Stimulated activated naive CD8-positive, alpha-beta T cell treated with anti-CD3 and anti-CD28 coated beads, Interleukin-15, Interleukin-2, amounts not matched to agents 100 ng/mL and 50 ng/mL, for 24 hours (primary cell): ENCODE data around the gene SFXN4.
"Not testable (repeated sequence)": the region's sequence is repeated elsewhere in the genome, so short reads cannot be mapped to it uniquely, and the experiment has no call there.

Source experiments
- H3K27ac Mint-ChIP-seq: one replicate; pipeline ENCODE4 v1.8.0; 2021; ENCODE audit warnings: mild to moderate bottlenecking, mixed read lengths
- H3K27me3 Mint-ChIP-seq: one replicate; pipeline ENCODE4 v1.8.0; 2021; ENCODE audit warnings: mixed read lengths
- H3K36me3 Mint-ChIP-seq: one replicate; pipeline ENCODE4 v1.8.0; 2021; ENCODE audit warnings: low read depth, mixed read lengths
- H3K4me1 Mint-ChIP-seq: one replicate; pipeline ENCODE4 v1.8.0; 2021; ENCODE audit warnings: low read depth, mixed read lengths
- H3K4me3 Mint-ChIP-seq: one replicate; pipeline ENCODE4 v1.8.0; 2021; ENCODE audit warnings: mild to moderate bottlenecking, mixed read lengths
- H3K9me3 Mint-ChIP-seq: one replicate; pipeline ENCODE4 v1.8.0; 2021; ENCODE audit warnings: mixed read lengths

Gene SFXN4

DNA sequence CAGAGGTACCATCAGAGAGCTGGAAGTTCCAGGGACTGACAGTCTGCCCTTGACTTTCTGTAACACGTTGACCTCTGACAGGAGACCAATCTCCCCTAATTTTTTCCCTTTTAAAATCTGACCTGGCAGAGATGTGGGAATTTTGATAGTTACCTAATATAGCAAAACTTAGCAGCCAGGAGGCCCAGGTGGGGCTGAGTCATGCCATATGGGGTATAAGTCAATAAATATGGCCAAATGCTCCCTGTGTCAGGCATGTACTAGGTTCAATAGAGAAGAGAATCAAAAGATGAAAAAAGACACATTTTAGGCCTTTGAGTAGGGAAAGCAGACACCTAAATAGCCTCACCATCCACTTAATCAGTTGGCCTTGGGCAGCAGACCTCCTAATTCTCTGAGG is 35.7 kb upstream of the SFXN4 start:
- Mint-ChIP-seq H3K4me1 (peaks cover 29% of the 10 kb centered on the region), H3K4me3 (no peak overlapping the region), H3K36me3 (no peaks in the 10 kb centered on the region), H3K27ac (no peak overlapping the region), H3K27me3 (peaks cover 4% of the 10 kb centered on the region), H3K9me3 (no peaks in the 10 kb centered on the region)

DNA sequence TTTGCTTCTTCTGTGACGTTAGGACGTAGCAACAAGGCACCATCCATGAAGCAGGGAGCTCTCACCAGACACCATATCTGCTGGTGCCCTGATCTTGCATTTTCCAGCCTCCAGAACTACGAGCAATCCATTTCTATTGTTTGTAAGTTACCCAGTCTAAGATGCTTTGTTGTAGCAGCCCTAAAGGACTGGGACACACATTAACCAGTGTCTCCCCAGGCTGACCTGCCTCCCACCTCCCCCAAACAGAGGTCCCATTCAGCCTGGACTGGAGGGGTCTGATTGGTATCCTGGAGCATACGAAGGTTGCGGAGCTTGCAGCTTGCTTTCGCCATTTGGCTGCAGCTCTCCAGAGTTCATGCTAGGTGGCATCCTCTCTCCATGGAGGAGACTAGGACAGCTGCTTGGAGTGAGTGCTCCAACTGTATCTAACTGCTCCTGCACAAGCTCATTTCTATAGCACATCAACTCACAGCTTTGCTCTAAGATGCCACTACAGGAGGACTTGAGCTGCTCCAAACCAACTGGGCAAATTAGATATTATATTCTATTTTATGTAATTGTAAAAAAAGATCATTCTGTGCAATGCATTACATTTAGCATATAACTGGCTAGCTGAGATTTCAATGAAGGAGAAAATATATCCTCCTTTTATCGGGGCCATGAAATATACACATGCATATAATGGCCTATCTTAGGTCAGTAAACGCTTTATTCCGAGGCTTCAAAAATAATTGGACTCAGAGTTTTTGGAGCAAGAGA is 33.9 kb upstream of the SFXN4 start:
- Mint-ChIP-seq H3K4me1 (peaks cover 24% of the 10 kb centered on the region), H3K4me3 (no peak overlapping the region), H3K27ac (no peak overlapping the region), H3K36me3 (no peaks in the 10 kb centered on the region), H3K27me3 (peaks cover 4% of the 10 kb centered on the region), H3K9me3 (no peaks in the 10 kb centered on the region)

DNA sequence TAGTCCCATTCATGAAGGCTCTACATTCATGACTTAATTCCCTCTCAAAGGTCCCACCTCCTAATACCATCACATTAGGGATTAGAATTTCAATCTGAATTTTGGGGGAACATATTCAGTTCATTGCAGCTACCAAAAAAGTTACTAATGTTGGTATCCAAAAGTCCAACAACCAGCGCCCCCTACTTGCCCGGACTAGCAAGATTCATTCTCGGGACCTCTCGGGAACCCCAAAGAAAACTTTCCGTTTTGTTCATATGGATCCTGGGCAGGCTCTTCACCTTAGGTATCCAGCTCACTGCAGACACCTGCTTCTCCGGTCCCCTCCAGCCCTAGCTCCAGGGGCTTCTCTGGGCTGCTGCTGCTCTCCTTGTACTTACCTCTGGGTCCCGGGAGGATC is 32.9 kb upstream of the SFXN4 start:
- Mint-ChIP-seq H3K27ac (peak overlapping the region; percentile 72), H3K9me3 (no peaks in the 10 kb centered on the region), H3K4me3 (no peak overlapping the region), H3K27me3 (peaks cover 4% of the 10 kb centered on the region), H3K4me1 (peaks cover 24% of the 10 kb centered on the region), H3K36me3 (no peaks in the 10 kb centered on the region)

GRCh38 chr10:119197921-119198320 is 32.4 kb upstream of the SFXN4 start:
- H3K27ac Mint-ChIP-seq, result peak overlapping the region; percentile 72
- peaks cover 4% of the 10 kb centered on the region for H3K27me3 Mint-ChIP-seq
- no peak overlapping the region for H3K4me3 Mint-ChIP-seq
- H3K9me3 Mint-ChIP-seq, result no peaks in the 10 kb centered on the region
- no peaks in the 10 kb centered on the region for H3K36me3 Mint-ChIP-seq
- peaks cover 24% of the 10 kb centered on the region for H3K4me1 Mint-ChIP-seq

GRCh38 chr10:119191881-119192280 is 26.4 kb upstream of the SFXN4 start:
- no peaks in the 10 kb centered on the region for H3K9me3 Mint-ChIP-seq
- no peak overlapping the region for H3K4me3 Mint-ChIP-seq
- H3K27ac Mint-ChIP-seq, result no peak overlapping the region
- H3K4me1 Mint-ChIP-seq, result peaks cover 27% of the 10 kb centered on the region
- no peaks in the 10 kb centered on the region for H3K27me3 Mint-ChIP-seq
- no peaks in the 10 kb centered on the region for H3K36me3 Mint-ChIP-seq

DNA sequence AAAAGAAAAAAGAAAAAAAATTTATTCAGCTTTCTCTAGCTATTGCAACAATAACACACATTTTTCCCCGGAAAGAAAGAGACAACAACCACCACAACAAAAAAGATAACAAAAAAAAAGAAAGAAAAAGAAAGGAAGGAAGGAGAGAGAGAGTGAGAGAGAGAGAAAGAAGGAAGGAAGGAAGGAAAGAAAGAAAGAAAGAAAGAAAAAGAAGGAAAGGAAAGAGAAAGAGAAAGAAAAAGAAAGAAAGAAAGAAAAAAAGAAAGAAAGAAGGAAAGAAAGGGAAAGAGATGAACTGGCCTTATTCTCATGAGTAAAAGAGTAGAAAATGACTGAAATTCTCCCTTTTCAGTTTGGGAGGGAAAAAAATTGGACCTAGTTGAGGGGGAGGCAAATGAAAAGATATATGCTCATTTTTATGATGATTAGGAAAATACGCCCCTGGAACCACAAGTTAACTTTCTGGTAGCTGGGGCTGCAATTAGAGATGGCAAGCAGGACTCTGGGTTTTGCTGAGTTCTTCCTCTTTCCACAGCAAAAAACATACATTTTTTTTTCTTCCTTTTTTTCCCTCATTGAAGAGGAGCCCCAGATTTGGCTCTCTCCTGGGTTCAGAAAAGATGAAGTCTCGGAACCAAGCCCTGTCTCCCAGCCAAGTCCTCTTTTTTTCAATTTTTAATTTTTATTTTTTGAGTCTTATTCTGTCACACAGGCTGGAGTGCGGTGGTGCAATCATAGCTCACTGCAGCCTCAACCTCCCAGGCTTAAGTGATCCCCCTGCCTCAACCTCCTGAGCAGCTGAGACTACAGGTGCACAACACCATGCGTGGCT is 25.7 kb upstream of the SFXN4 start:
- Mint-ChIP-seq H3K27me3 (no peaks in the 10 kb centered on the region), H3K27ac (peak overlapping the region; percentile 49), H3K36me3 (no peaks in the 10 kb centered on the region), H3K4me3 (no peak overlapping the region), H3K4me1 (peaks cover 27% of the 10 kb centered on the region), H3K9me3 (no peaks in the 10 kb centered on the region)

- Mint-ChIP-seq H3K4me1 (peaks cover 27% of the 10 kb centered on the region), H3K27me3 (no peaks in the 10 kb centered on the region), H3K27ac (no peak overlapping the region), H3K36me3 (no peaks in the 10 kb centered on the region), H3K4me3 (no peak overlapping the region), H3K9me3 (no peaks in the 10 kb centered on the region)
Observed at GRCh38 chr10:119190353-119190752, 24.8 kb upstream of the SFXN4 start.

DNA sequence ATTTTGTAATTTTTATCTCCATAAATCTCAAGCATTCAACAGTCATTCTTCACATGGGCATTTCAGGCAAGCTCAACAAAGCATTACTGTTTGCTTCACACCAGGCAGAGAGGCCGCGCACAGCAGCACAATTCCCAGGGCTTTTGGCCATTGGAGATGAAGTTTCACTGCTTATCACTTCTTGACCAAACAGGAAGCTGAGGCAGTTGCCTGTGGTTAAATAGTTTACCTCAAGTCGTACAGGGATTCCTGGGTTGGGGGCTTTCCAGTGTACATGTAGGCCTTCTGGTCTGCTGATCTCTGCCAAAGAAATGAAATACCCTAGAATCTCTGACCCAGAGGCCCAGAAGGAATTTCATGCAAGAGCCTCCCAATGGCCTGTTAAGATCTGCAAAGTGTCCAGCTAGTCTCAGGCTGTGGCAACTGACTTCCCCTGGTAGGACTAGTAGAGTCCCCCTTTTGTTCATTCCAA is 24.3 kb upstream of the SFXN4 start:
- H3K9me3 Mint-ChIP-seq, result no peaks in the 10 kb centered on the region
- no peaks in the 10 kb centered on the region for H3K27me3 Mint-ChIP-seq
- peak overlapping the region; percentile 7 for H3K4me3 Mint-ChIP-seq
- peak overlapping the region; percentile 45 for H3K27ac Mint-ChIP-seq
- H3K4me1 Mint-ChIP-seq, result peaks cover 27% of the 10 kb centered on the region
- no peaks in the 10 kb centered on the region for H3K36me3 Mint-ChIP-seq

DNA sequence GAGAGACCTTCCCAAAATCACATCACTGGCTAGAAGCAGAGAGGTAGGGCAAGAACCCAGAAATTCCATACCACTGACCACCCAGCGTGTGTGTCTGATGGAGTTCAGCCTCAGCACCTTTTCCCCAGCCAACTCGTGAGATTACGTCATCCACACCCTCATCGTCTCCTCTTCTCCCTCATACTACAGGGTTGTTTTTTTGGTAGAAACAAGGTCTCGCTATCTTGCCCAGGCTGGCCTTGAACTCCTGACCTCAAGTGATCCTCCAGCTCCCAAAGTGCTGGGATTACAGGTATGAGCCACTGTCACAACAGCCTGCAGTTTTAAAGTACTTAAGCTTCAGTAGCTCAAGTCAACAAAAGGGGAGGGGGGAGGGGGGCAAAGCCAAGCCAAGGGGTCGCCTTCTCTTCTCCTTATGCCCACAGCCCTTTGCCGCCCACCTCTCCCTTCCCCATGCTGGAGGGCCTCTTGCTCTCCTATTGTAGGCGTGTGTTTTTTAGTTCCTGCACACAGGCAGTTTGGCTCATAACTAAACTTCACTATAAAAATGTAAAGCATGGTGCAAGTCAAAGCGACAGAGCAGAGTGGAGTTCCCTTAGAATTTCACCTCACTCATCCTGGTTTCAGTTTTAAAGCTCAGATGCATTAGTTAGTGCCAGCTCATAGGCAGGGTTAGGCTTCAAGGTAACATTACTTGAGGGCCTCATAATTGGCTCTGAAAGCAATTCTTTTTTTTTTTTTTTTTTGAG is 18.3 kb upstream of the SFXN4 start:
- Mint-ChIP-seq H3K4me3 (no peak overlapping the region), H3K27me3 (no peaks in the 10 kb centered on the region), H3K27ac (no peak overlapping the region), H3K4me1 (peaks cover 16% of the 10 kb centered on the region), H3K9me3 (no peaks in the 10 kb centered on the region), H3K36me3 (no peaks in the 10 kb centered on the region)

- Mint-ChIP-seq H3K36me3 (peaks cover 19% of the 10 kb centered on the region), H3K4me1 (peaks cover 40% of the 10 kb centered on the region)
- not testable (repeated sequence) for H3K27me3 Mint-ChIP-seq, H3K9me3 Mint-ChIP-seq, H3K27ac Mint-ChIP-seq, H3K4me3 Mint-ChIP-seq
Observed at GRCh38 chr10:119180850-119181400, 15.4 kb upstream of the SFXN4 start.

GRCh38 chr10:119178372-119179119 is 13.0 kb upstream of the SFXN4 start, which contains the start of gene PRDX3:
PRDX3 (minus strand) TSS chr10:119178812; CDS start chr10:119178790, 22 bp downstream.
- H3K27me3 Mint-ChIP-seq, result no peaks in the 10 kb centered on the region
- H3K36me3 Mint-ChIP-seq, result peaks cover 35% of the 10 kb centered on the region
- peak within 1 kb of the TSS; percentile 100 for H3K4me3 Mint-ChIP-seq
- peaks cover 48% of the 10 kb centered on the region for H3K4me1 Mint-ChIP-seq
- H3K9me3 Mint-ChIP-seq, result no peaks in the 10 kb centered on the region
- peak within 1 kb of the TSS; percentile 99 for H3K27ac Mint-ChIP-seq

DNA sequence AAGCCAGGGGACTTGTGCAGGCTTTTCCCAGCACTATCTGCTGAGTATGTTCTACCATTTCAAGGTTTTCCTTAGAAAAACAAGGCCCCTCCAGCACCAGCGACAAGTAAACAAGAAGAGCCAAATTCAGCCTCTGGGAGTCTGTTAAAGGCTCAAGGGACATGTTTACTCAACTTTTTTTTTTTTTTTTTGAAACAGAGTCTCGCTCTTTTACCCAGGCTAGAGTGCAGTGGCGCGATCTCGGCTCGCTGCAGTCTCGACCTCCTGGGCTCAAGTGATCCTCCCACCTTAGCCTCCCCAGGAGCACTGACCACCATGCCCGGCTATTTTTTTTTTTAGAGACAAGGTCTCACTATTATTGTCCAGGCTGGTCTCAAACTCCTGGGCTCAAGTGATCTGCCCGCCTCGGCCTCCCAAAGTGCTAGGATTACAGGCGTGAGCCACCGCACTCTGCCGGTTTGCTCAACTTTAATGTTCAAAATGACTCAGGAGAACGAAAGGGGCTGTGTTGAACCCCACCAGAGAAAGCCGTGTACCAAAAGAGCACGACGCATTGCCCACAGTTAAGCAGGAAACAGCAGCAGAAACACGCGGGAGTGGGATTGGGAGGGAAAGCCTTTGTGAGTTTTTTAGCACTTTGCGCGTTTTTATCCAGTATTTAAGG is 12.3 kb upstream of the SFXN4 start:
- H3K4me1 Mint-ChIP-seq, result peaks cover 48% of the 10 kb centered on the region
- H3K27ac Mint-ChIP-seq, result peak overlapping the region; percentile 99
- no peaks in the 10 kb centered on the region for H3K27me3 Mint-ChIP-seq
- H3K36me3 Mint-ChIP-seq, result peaks cover 36% of the 10 kb centered on the region
- peak overlapping the region; percentile 100 for H3K4me3 Mint-ChIP-seq
- no peaks in the 10 kb centered on the region for H3K9me3 Mint-ChIP-seq

DNA sequence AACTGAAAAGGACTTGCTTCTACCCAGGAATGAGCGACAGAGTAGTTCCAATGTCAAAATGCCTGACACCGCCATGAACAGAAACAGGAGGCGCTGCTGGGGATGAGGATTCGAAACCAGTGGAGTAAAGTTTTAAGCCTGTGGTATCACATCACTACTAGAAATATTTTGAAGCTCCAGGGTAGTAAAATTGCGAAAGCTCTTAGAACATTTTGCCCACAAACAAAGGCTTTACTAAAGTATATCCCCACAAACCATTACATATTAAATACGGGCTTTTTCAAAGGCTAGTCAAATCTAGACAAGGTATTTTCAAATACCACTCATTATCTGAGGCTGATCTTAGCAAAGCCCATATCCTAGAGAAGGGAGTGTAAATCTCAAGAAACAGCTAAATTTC is 10.7 kb upstream of the SFXN4 start:
- peaks cover 48% of the 10 kb centered on the region for H3K4me1 Mint-ChIP-seq
- peaks cover 51% of the 10 kb centered on the region for H3K36me3 Mint-ChIP-seq
- H3K4me3 Mint-ChIP-seq, result peak overlapping the region; percentile 100
- peak overlapping the region; percentile 78 for H3K27ac Mint-ChIP-seq
- H3K27me3 Mint-ChIP-seq, result no peaks in the 10 kb centered on the region
- H3K9me3 Mint-ChIP-seq, result no peaks in the 10 kb centered on the region
